HCT116 (cell line): ENCODE data around the gene MINDY3.

Source experiments
- EZH2 ChIP-seq: fragments of 200-600 bp; sonication (generic); IDR thresholded peaks from 2 replicates; pipeline ENCODE4 v1.6.1; 2017; ENCODE audit warnings: antibody characterized with exemption, mixed run types
- EZH2phosphoT487 ChIP-seq: fragments of 200-600 bp; IDR thresholded peaks from 2 replicates; pipeline ENCODE4 v1.6.1; 2018; ENCODE audit warnings: antibody characterized with exemption, borderline replicate concordance
- FOSL1 ChIP-seq: IDR thresholded peaks from 2 replicates; pipeline ENCODE4 v1.6.1; 2012; ENCODE audit warnings: low read depth
- JUND ChIP-seq: IDR thresholded peaks from 2 replicates; pipeline ENCODE4 v1.6.1; 2012
- POLR2AphosphoS5 ChIP-seq: IDR thresholded peaks from 2 replicates; pipeline ENCODE4 v1.6.1; 2011; ENCODE audit warnings: mild to moderate bottlenecking, low read depth, low read length, moderate library complexity
- RAD21 ChIP-seq: IDR thresholded peaks from 2 replicates; pipeline ENCODE4 v1.6.1; 2012; ENCODE audit warnings: low read depth, mild to moderate bottlenecking
- SIN3A ChIP-seq: IDR thresholded peaks from 2 replicates; pipeline ENCODE4 v1.6.1; 2012; ENCODE audit warnings: low read depth
- SP1 ChIP-seq: IDR thresholded peaks from 2 replicates; pipeline ENCODE4 v1.6.1; 2012; ENCODE audit warnings: low read depth
- TF ChIP-seq, protein P1 (sequence below): IDR thresholded peaks from 2 replicates; pipeline ENCODE4 v1.6.1; 2012; ENCODE audit warnings: low read depth
- TF ChIP-seq, protein P2 (sequence below): IDR thresholded peaks from 2 replicates; pipeline ENCODE4 v1.6.1; 2012
- TF ChIP-seq, protein P3 (sequence below), 3 experiments: fragments of 200-600 bp in 1 of 3; sonication (generic) in 1 of 3; IDR thresholded peaks in 2 of 3; conservative IDR thresholded peaks in 1 of 3; 2 replicates each; pipeline ENCODE4 v1.5.1; 2012 to 2017; ENCODE audit warnings: low read depth in 2 of 3, low read length in 2 of 3, antibody characterized with exemption in 1 of 3, borderline replicate concordance in 1 of 3, control low read depth in 1 of 3, mild to moderate bottlenecking in 1 of 3, mixed read lengths in 1 of 3, mixed run types in 1 of 3, moderate library complexity in 1 of 3; ENCODE audit not compliant: insufficient read depth in 1 of 3

DNA sequence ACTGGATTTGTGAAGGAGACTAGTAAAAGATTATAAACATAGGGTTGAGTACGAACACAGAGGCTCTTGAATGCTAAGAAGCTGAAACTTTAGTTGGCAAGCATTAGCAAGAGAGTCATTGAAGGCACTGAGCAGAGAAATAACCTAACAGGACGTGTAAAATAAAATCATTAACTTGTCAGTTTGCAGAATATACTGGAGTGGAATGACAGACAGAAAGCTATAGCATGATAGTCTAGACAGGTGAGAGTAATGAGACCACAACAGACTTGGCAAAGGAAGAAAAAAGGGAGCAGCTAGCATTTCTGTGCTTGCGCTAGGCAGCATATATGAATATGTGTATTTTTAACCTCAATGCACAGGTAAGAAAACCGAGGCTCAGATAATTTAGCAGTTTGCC lies 30.8 kb downstream of the MINDY3 start:
- TF ChIP-seq, protein P1, sequence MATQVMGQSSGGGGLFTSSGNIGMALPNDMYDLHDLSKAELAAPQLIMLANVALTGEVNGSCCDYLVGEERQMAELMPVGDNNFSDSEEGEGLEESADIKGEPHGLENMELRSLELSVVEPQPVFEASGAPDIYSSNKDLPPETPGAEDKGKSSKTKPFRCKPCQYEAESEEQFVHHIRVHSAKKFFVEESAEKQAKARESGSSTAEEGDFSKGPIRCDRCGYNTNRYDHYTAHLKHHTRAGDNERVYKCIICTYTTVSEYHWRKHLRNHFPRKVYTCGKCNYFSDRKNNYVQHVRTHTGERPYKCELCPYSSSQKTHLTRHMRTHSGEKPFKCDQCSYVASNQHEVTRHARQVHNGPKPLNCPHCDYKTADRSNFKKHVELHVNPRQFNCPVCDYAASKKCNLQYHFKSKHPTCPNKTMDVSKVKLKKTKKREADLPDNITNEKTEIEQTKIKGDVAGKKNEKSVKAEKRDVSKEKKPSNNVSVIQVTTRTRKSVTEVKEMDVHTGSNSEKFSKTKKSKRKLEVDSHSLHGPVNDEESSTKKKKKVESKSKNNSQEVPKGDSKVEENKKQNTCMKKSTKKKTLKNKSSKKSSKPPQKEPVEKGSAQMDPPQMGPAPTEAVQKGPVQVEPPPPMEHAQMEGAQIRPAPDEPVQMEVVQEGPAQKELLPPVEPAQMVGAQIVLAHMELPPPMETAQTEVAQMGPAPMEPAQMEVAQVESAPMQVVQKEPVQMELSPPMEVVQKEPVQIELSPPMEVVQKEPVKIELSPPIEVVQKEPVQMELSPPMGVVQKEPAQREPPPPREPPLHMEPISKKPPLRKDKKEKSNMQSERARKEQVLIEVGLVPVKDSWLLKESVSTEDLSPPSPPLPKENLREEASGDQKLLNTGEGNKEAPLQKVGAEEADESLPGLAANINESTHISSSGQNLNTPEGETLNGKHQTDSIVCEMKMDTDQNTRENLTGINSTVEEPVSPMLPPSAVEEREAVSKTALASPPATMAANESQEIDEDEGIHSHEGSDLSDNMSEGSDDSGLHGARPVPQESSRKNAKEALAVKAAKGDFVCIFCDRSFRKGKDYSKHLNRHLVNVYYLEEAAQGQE, result no peak
- TF ChIP-seq, protein P2, sequence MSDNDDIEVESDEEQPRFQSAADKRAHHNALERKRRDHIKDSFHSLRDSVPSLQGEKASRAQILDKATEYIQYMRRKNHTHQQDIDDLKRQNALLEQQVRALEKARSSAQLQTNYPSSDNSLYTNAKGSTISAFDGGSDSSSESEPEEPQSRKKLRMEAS, result no peak
- TF ChIP-seq SP1 (no peak), RAD21 (no peak), POLR2AphosphoS5 (no peak), JUND (no peak), SIN3A (no peak), EZH2 (no peak), FOSL1 (no peak), EZH2phosphoT487 (no peak)
- TF ChIP-seq, protein P3, sequence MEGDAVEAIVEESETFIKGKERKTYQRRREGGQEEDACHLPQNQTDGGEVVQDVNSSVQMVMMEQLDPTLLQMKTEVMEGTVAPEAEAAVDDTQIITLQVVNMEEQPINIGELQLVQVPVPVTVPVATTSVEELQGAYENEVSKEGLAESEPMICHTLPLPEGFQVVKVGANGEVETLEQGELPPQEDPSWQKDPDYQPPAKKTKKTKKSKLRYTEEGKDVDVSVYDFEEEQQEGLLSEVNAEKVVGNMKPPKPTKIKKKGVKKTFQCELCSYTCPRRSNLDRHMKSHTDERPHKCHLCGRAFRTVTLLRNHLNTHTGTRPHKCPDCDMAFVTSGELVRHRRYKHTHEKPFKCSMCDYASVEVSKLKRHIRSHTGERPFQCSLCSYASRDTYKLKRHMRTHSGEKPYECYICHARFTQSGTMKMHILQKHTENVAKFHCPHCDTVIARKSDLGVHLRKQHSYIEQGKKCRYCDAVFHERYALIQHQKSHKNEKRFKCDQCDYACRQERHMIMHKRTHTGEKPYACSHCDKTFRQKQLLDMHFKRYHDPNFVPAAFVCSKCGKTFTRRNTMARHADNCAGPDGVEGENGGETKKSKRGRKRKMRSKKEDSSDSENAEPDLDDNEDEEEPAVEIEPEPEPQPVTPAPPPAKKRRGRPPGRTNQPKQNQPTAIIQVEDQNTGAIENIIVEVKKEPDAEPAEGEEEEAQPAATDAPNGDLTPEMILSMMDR (IDR thresholded peaks at IDR 0.05 in 2 of 3, conservative IDR thresholded peaks at IDR 0.05 in 1 of 3; ENCODE audit: borderline replicate concordance in 1 of 3, insufficient read depth in 1 of 3, low read depth in 2 of 3, low read length in 2 of 3), result no peak
